Ishikawa (cell line): ENCODE data around the gene IL12RB1.
A peak's percentile ranks its signal among the peaks of the same experiment; 100 is the strongest.

ENCODE experiments used
- CEBPB ChIP-seq: IDR thresholded peaks from 2 replicates; pipeline ENCODE4 v1.6.1; 2012
- CREB1 ChIP-seq: IDR thresholded peaks from 2 replicates; pipeline ENCODE4 v1.6.1; 2012; ENCODE audit warnings: low read depth
- EGR1 ChIP-seq: IDR thresholded peaks from 2 replicates; pipeline ENCODE4 v1.6.1; 2012
- EP300 ChIP-seq: IDR thresholded peaks from 2 replicates; pipeline ENCODE4 v1.6.1; 2012; ENCODE audit warnings: borderline replicate concordance
- FOXM1 ChIP-seq: IDR thresholded peaks from 2 replicates; pipeline ENCODE4 v1.6.1; 2012; ENCODE audit warnings: low read depth, borderline replicate concordance
- NFIC ChIP-seq: IDR thresholded peaks from 2 replicates; pipeline ENCODE4 v1.6.1; 2012
- RAD21 ChIP-seq: IDR thresholded peaks from 2 replicates; pipeline ENCODE4 v1.6.1; 2012; ENCODE audit warnings: low read depth
- REST ChIP-seq: IDR thresholded peaks from 2 replicates; pipeline ENCODE4 v1.6.1; 2012; ENCODE audit warnings: low read depth, mild to moderate bottlenecking
- TAF1 ChIP-seq: IDR thresholded peaks from 2 replicates; pipeline ENCODE4 v1.6.1; 2012; ENCODE audit warnings: low read depth, mild to moderate bottlenecking
- TCF12 ChIP-seq: IDR thresholded peaks from 2 replicates; pipeline ENCODE4 v1.6.1; 2012; ENCODE audit warnings: low read depth
- TEAD4 ChIP-seq: IDR thresholded peaks from 2 replicates; pipeline ENCODE4 v1.6.1; 2012
- YY1 ChIP-seq: IDR thresholded peaks from 2 replicates; pipeline ENCODE4 v1.6.1; 2012; ENCODE audit warnings: low read depth
- ZBTB7A ChIP-seq: IDR thresholded peaks from 2 replicates; pipeline ENCODE4 v1.6.1; 2012; ENCODE audit warnings: low read depth
- TF ChIP-seq, protein P1 (sequence below): IDR thresholded peaks from 2 replicates; pipeline ENCODE4 v1.6.1; 2012
- TF ChIP-seq, protein P2 (sequence below): IDR thresholded peaks from 2 replicates; pipeline ENCODE4 v1.6.1; 2012

The IL12RB1 gene

GRCh38 chr19:18053576-18054219 is 33.0 kb downstream of the IL12RB1 start:
- TF ChIP-seq TCF12 (no peak), CEBPB (no peak), NFIC (no peak), TAF1 (no peak), REST (no peak), YY1 (no peak), TEAD4 (no peak), EGR1 (no peak), FOXM1 (no peak)
- TF ChIP-seq, protein P1, sequence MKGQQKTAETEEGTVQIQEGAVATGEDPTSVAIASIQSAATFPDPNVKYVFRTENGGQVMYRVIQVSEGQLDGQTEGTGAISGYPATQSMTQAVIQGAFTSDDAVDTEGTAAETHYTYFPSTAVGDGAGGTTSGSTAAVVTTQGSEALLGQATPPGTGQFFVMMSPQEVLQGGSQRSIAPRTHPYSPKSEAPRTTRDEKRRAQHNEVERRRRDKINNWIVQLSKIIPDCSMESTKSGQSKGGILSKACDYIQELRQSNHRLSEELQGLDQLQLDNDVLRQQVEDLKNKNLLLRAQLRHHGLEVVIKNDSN: no peak
- TF ChIP-seq, protein P2, sequence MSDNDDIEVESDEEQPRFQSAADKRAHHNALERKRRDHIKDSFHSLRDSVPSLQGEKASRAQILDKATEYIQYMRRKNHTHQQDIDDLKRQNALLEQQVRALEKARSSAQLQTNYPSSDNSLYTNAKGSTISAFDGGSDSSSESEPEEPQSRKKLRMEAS: no peak

DNA sequence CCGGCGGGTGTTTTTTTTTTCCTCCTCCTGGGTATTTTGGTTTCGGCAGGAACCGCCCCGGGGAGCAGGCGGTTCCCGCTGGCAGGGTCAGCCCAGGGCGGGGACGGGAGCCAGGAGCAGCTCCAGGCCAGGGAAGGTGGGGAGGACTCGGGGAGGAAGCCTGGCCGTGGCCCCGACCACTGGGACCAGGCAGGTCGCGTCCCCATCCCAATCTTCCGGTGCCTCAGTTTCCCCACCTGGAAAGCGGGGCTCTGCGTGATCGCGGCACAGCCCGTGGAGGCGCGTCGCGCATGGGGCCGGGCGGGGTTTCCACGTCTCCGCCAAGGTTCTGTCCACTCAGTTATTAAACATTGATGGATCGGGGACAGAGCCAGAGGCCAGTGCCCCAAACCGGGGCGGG is 34.8 kb downstream of the IL12RB1 start:
- TF ChIP-seq CREB1 (no peak), CEBPB (no peak), EP300 (no peak), RAD21 (no peak), TEAD4 (no peak), EGR1 (no peak), REST (no peak), TCF12 (no peak), TAF1 (no peak), ZBTB7A (no peak), NFIC (no peak), YY1 (no peak), FOXM1 (no peak)
- TF ChIP-seq, protein P2: no peak
- TF ChIP-seq, protein P1: no peak

GRCh38 chr19:18049385-18049784 is 37.3 kb downstream of the IL12RB1 start:
- no peak for TF ChIP-seq FOXM1
- no peak for TF ChIP-seq RAD21
- no peak for TF ChIP-seq TEAD4
- TF ChIP-seq, protein P2: 0 out of 2 replicates have a peak, but pooled peaks have one; percentile 17
- TF ChIP-seq TAF1: no peak

GRCh38 chr19:18046059-18046718 is 40.5 kb downstream of the IL12RB1 start:
- TF ChIP-seq NFIC (peak; percentile 17; the same call in 1 of the 2 replicates), CREB1 (no peak)

DNA sequence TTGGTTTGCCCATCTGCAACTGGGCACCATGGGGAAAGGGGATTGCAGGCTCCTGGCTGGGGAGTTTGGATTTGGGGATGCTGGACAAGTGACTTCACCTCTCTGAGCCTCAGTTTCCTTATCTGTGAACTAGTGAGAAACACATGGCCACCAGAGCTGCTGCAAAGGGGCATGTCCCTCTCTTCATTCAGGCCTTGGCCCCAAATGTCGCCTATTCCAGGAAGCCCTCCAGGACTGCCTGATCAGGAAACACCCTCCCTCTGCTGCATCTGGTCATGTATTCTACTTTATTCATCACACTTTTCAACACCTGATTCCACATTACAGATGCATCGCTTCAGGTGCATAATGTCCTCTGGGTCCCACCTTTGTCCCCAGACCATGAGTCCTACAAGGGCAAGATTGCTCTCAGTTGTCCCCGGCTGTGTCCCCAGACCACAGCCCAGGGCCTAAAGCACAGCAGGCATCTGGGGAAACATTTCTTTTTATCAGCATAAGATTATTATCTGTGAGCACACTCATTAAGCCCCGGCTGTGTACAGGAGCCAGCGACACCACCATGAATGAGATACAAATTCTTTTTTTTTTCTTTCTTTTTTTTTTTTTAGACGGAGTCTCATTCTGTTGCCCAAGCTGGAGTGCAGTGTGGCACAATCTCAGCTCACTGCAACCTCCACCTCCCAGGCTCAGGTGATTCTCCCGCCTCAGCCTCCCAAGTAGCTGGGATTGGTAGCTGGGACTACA is 41.3 kb downstream of the IL12RB1 start:
- TF ChIP-seq CEBPB (no peak), YY1 (no peak), CREB1 (no peak), TAF1 (no peak), TEAD4 (no peak), FOXM1 (no peak), REST (no peak), TCF12 (no peak), EP300 (no peak), NFIC (no peak), RAD21 (no peak), ZBTB7A (no peak), EGR1 (no peak)
- TF ChIP-seq, protein P1: no peak
- TF ChIP-seq, protein P2: no peak
